Fibroblast of pulmonary artery (primary cell): Measurements from ENCODE around the gene FMN2.

Experiments used
- DNase-seq: peaks from one replicate; pipeline ENCODE4 v3.0.0-alpha.2; 2010; ENCODE audit warnings: low read depth
- H3K4me3 ChIP-seq: replicated peaks from 2 replicates; pipeline ENCODE4 v1.5.1; 2011; ENCODE audit warnings: low read depth, mild to moderate bottlenecking, control low read depth, low read length, moderate library complexity
- TF ChIP-seq, protein P1 (sequence below): IDR thresholded peaks from 2 replicates; pipeline ENCODE4 v1.5.1; 2011; ENCODE audit warnings: mild to moderate bottlenecking, control low read depth, low read length, inconsistent platforms; ENCODE audit errors: missing control alignments

The FMN2 gene

DNA sequence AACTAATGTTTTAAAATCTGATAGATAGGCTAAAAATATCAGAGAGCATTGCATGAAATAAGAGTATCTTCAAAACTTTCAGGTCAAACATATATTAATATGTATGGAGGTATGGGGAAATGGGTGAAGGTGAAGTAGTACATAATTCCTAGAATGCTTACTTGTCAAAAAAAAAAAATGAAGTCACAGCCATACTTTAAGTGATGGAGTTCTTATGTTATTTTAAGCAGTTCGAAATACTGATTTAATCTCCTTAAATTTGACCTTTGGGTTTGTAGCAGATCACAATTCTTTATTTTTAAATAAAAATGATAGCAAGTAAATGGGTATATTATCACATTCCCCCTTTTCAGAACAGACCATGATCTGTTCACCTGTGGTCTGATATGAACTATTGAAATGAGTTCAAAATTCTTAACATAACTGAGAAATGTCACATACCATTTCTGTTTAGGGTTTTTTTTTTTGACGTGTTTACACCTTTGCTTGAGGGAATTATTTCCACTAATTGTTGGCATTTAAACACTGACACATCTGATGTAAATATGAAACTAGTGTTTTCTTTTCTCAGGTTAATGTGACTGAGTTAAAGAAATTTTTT is 300.1 kb downstream of the FMN2 start:
- no peak for DNase-seq
- TF ChIP-seq, protein P1, sequence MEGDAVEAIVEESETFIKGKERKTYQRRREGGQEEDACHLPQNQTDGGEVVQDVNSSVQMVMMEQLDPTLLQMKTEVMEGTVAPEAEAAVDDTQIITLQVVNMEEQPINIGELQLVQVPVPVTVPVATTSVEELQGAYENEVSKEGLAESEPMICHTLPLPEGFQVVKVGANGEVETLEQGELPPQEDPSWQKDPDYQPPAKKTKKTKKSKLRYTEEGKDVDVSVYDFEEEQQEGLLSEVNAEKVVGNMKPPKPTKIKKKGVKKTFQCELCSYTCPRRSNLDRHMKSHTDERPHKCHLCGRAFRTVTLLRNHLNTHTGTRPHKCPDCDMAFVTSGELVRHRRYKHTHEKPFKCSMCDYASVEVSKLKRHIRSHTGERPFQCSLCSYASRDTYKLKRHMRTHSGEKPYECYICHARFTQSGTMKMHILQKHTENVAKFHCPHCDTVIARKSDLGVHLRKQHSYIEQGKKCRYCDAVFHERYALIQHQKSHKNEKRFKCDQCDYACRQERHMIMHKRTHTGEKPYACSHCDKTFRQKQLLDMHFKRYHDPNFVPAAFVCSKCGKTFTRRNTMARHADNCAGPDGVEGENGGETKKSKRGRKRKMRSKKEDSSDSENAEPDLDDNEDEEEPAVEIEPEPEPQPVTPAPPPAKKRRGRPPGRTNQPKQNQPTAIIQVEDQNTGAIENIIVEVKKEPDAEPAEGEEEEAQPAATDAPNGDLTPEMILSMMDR, result no peak
- H3K4me3 ChIP-seq, result no peak overlapping the region

DNA sequence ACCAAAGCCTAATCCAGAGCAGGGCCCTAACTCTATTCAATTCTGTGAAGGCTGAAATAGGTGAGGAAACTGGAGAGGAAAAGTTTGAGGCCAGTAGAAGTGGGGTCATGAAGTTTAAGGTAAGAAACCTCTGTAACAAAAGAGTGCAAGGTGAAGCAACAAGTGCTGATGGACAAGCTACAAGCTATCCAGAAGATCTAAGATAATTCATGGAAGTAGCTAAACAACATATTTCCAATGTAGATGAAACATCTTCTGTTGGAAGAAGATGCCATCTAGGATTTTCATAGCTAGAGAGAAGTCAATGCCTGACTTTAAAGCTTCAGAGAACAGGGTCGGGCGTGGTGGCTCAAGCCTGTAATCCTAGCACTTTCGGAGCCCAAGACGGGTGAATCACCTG is 302.7 kb downstream of the FMN2 start:
- H3K4me3 ChIP-seq, result no peak overlapping the region
- DNase-seq, result no peak
- TF ChIP-seq, protein P1, result no peak

DNA sequence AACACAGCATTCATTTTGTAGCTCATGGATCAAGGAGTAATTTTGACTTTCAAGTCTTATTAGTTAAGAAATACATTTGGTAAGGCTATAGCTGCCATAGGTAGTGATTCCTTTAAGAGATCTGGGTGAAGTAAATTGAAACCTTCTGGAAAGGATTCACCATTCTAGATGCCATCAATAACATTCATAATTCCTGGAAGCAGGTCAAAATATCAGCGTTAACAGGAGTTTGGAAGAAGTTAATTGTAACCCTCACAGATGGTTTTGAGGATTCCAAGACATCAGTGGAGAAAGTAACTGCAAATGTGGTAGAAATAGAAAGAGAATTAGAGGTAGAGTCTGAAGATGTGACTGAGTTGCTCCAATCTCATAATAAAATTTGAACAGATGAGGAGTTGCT is 303.7 kb downstream of the FMN2 start:
- no peak overlapping the region for H3K4me3 ChIP-seq
- TF ChIP-seq, protein P1, result no peak
- no peak for DNase-seq

- TF ChIP-seq, protein P1, result no peak
- H3K4me3 ChIP-seq, result no peak overlapping the region
- peak; percentile 92 for DNase-seq
Observed at GRCh38 chr1:240399381-240399780, 307.7 kb downstream of the FMN2 start.

- TF ChIP-seq, protein P1, result no peak
- H3K4me3 ChIP-seq, result no peak overlapping the region
- no peak for DNase-seq
Observed at GRCh38 chr1:240401731-240402130, 310.0 kb downstream of the FMN2 start.

GRCh38 chr1:240402326-240402725 is 310.6 kb downstream of the FMN2 start:
- DNase-seq, result no peak
- H3K4me3 ChIP-seq, result no peak overlapping the region
- TF ChIP-seq, protein P1, result no peak

DNA sequence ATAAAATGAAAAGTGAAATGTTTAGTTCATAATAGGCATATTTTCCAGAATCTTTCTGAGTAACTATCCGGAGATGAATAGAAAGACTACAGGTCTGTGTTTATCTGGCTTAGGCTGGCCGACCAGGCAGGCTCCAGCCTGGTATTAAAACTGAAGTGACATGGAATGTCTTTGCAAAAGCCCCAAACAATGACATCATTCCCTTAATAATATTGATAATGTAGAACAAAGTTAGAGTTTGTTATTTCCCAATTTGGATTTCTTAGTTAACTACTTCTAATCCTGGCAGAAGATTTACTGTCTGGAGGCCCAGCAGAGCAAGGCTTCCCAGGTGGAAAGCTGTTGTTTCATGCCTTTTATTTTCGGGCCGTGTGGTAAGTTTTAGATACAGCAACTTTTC is 312.6 kb downstream of the FMN2 start:
- TF ChIP-seq, protein P1, result no peak
- H3K4me3 ChIP-seq, result no peak overlapping the region
- no peak for DNase-seq
